Smooth muscle cell (in vitro differentiated cells): Measurements from ENCODE around the gene MPST. TPM values are rescaled to one million over a fixed set of nuclear protein-coding genes. Genes with fewer than 3 reads are reported as not detected.

Experiments
- DNase-seq: peaks from one replicate; lab custom pipeline; 2025; ENCODE audit not compliant: unreplicated experiment; lab: John Stamatoyannopoulos, UW
- H2AFZ ChIP-seq: fragments of 200-600 bp; sonication (generic); 2 replicates; pipeline ENCODE4 v1.6.0; 2016; ENCODE audit warnings: antibody characterized with exemption, low read depth, mild to moderate bottlenecking
- H3F3A ChIP-seq: fragments of 200-600 bp; sonication (generic); 2 replicates; pipeline ENCODE4 v1.6.0; 2017; ENCODE audit warnings: antibody characterized with exemption, low read depth
- H3K27ac ChIP-seq: fragments of 200-600 bp; sonication (generic); 2 replicates; pipeline ENCODE4 v1.5.1; 2016; ENCODE audit warnings: low read depth, mild to moderate bottlenecking
- H3K27me3 ChIP-seq: fragments of 200-600 bp; sonication (generic); 2 replicates; pipeline ENCODE4 v1.6.1; 2016; ENCODE audit warnings: low read depth, mild to moderate bottlenecking
- H3K36me3 ChIP-seq: fragments of 200-600 bp; sonication (generic); 2 replicates; pipeline ENCODE4 v1.5.1; 2016; ENCODE audit warnings: low read depth
- H3K4me1 ChIP-seq: fragments of 200-600 bp; sonication (generic); 2 replicates; pipeline ENCODE4 v1.5.1; 2016; ENCODE audit warnings: low read depth
- H3K4me2 ChIP-seq: fragments of 200-600 bp; sonication (generic); 2 replicates; pipeline ENCODE4 v1.6.0; 2016; ENCODE audit warnings: mild to moderate bottlenecking
- H3K4me3 ChIP-seq: fragments of 200-600 bp; sonication (generic); 2 replicates; pipeline ENCODE4 v1.5.1; 2016; ENCODE audit warnings: mild to moderate bottlenecking
- H3K79me2 ChIP-seq: fragments of 200-600 bp; sonication (generic); 2 replicates; pipeline ENCODE4 v1.6.0; 2016; ENCODE audit warnings: low read depth, mild to moderate bottlenecking
- H3K9ac ChIP-seq: fragments of 200-600 bp; sonication (generic); 2 replicates; pipeline ENCODE4 v1.6.0; 2016; ENCODE audit warnings: low read depth
- H3K9me3 ChIP-seq: fragments of 200-600 bp; sonication (generic); replicated peaks from 2 replicates; pipeline ENCODE4 v1.5.1; 2016; ENCODE audit warnings: low read depth
- H4K20me1 ChIP-seq: fragments of 200-600 bp; sonication (generic); 2 replicates; pipeline ENCODE4 v1.6.0; 2016; ENCODE audit warnings: low read depth
- CTCF ChIP-seq: fragments of 200-600 bp; sonication (generic); IDR thresholded peaks from 2 replicates; pipeline ENCODE4 v1.5.1; 2017; ENCODE audit warnings: borderline replicate concordance, mild to moderate bottlenecking, antibody characterized with exemption; ENCODE audit not compliant: insufficient read depth, poor library complexity, severe bottlenecking
- WGBS: methylation state at CpG from one replicate; pipeline ENCODE4 v1.1.7; 2016; ENCODE audit warnings: low lambda C conversion rate; 5-methylcytosine and 5-hydroxymethylcytosine counted together
- polyA plus RNA-seq: library from polyadenylated mRNA; unstranded; fragments of >200 nt; fragmentation: Nextera tagmentation; extraction: Ambion mirVana; gene quantifications from 2 replicates; pipeline ENCODE4 v1.2.1, GENCODE V29; 2016
- total RNA-seq: library from RNA; depleted of rRNA; stranded (reverse); fragments of >200 nt; gene quantifications from 2 replicates; pipeline ENCODE4 v1.2.3, GENCODE V29; 2014

Gene MPST
- total and polyA plus RNA-seq, 2 experiments from 2014 or later: 49.9 to 119 TPM

GRCh38 chr22:37000676-37001534, 18.6 kb upstream of the MPST start:
- Histone ChIP-seq H3K4me3 (no peak overlapping the region), H3K27me3 (no peaks in the 10 kb centered on the region), H4K20me1 (no peaks in the 10 kb centered on the region), H3K36me3 (no peaks in the 10 kb centered on the region), H3K9ac (no peak overlapping the region), H3K79me2 (no peaks in the 10 kb centered on the region), H3K27ac (no peak overlapping the region), H3K4me2 (no peak overlapping the region), H3K4me1 (peaks cover 4% of the 10 kb centered on the region), H3F3A (no peaks in the 10 kb centered on the region), H2AFZ (no peak overlapping the region), H3K9me3 (no peaks in the 10 kb centered on the region)
- TF ChIP-seq CTCF: no peak
- DNase-seq: no peak
- 80% methylated on average over 11 of the region's 11 CpGs for WGBS

- H3K4me3 ChIP-seq: no peak overlapping the region
- no peaks in the 10 kb centered on the region for H3F3A ChIP-seq
- no peaks in the 10 kb centered on the region for H4K20me1 ChIP-seq
- H3K36me3 ChIP-seq: no peaks in the 10 kb centered on the region
- DNase-seq: no peak
- no peak overlapping the region for H3K4me2 ChIP-seq
- TF ChIP-seq CTCF: no peak
- peaks cover 4% of the 10 kb centered on the region for H3K4me1 ChIP-seq
- no peaks in the 10 kb centered on the region for H3K9me3 ChIP-seq
- 96% methylated on average over 12 of the region's 12 CpGs for whole genome bisulfite sequencing
- no peak overlapping the region for H3K9ac ChIP-seq
- H3K79me2 ChIP-seq: no peaks in the 10 kb centered on the region
- no peak overlapping the region for H3K27ac ChIP-seq
- H3K27me3 ChIP-seq: no peaks in the 10 kb centered on the region
- H2AFZ ChIP-seq: no peak overlapping the region
Measured at GRCh38 chr22:37001826-37002225, 17.7 kb upstream of the MPST start.

- H4K20me1 ChIP-seq: no peaks in the 10 kb centered on the region
- WGBS: 94% methylated on average over 7 of the region's 7 CpGs
- no peak for DNase-seq
- no peak for TF ChIP-seq CTCF
- H3K9me3 ChIP-seq: no peaks in the 10 kb centered on the region
- H3F3A ChIP-seq: no peaks in the 10 kb centered on the region
- no peak overlapping the region for H3K4me2 ChIP-seq
- H3K9ac ChIP-seq: no peak overlapping the region
- no peak overlapping the region for H3K4me3 ChIP-seq
- no peak overlapping the region for H2AFZ ChIP-seq
- no peaks in the 10 kb centered on the region for H3K27me3 ChIP-seq
- H3K79me2 ChIP-seq: no peaks in the 10 kb centered on the region
- no peak overlapping the region for H3K27ac ChIP-seq
- peaks cover 4% of the 10 kb centered on the region for H3K4me1 ChIP-seq
- no peaks in the 10 kb centered on the region for H3K36me3 ChIP-seq
Measured at GRCh38 chr22:37002633-37003032, 16.9 kb upstream of the MPST start.

- H3K27me3 ChIP-seq: no peaks in the 10 kb centered on the region
- no peak for TF ChIP-seq CTCF
- no peak overlapping the region for H3K9ac ChIP-seq
- no peaks in the 10 kb centered on the region for H3K79me2 ChIP-seq
- no peak overlapping the region for H3K27ac ChIP-seq
- peaks cover 4% of the 10 kb centered on the region for H3K4me1 ChIP-seq
- no peak for DNase-seq
- no peaks in the 10 kb centered on the region for H3K36me3 ChIP-seq
- no peak overlapping the region for H3K4me3 ChIP-seq
- WGBS: 52% methylated on average over 2 of the region's 2 CpGs
- no peaks in the 10 kb centered on the region for H3F3A ChIP-seq
- no peak overlapping the region for H2AFZ ChIP-seq
- no peak overlapping the region for H3K4me2 ChIP-seq
- no peaks in the 10 kb centered on the region for H3K9me3 ChIP-seq
- H4K20me1 ChIP-seq: no peaks in the 10 kb centered on the region
Measured at GRCh38 chr22:37007651-37008050, 11.9 kb upstream of the MPST start.
